Lung (tissue), 12 donors: ENCODE results near the gene RAD50. TPM values are rescaled to one million over a fixed set of nuclear protein-coding genes. Genes with fewer than 3 reads are reported as not detected.
"Not testable (repeated sequence)": the region's sequence is repeated elsewhere in the genome, so short reads cannot be mapped to it uniquely, and the experiment has no call there.

ENCODE experiments used
- ATAC-seq: fragments of 200-7000 bp; cut with Tn5 transposase; one replicate; pipeline ENCODE4 v1.9.1; 2020; ENCODE audit warnings: moderate number of reproducible peaks; ENCODE audit not compliant: insufficient read depth, low FRiP score
- DNase-seq, 3 donors: peaks; one replicate each; pipeline ENCODE4 v3.0.0-alpha.2; 2013 to 2017
- H3K27ac ChIP-seq, 2 donors: one replicate each; pipeline ENCODE4 v1.5.1; 2013; ENCODE audit warnings: mild to moderate bottlenecking in 2 of 2, moderate library complexity in 2 of 2, control low read depth in 1 of 2, inconsistent platforms in 1 of 2, low read depth in 1 of 2, low read length in 1 of 2
- H3K27me3 ChIP-seq, 3 donors: one replicate each; pipeline ENCODE4 v1.5.1; 2013; ENCODE audit warnings: low read length in 2 of 3; ENCODE audit not compliant: control insufficient read depth in 3 of 3, insufficient read depth in 3 of 3
- H3K36me3 ChIP-seq, 4 donors: one replicate each; pipeline ENCODE4 v1.5.1; 2013; ENCODE audit warnings: low read length in 4 of 4, mild to moderate bottlenecking in 1 of 4, moderate library complexity in 1 of 4; ENCODE audit not compliant: control insufficient read depth in 4 of 4, insufficient read depth in 4 of 4
- H3K4me1 ChIP-seq, 5 donors: one replicate each; pipeline ENCODE4 v1.5.1; 2013; ENCODE audit warnings: low read length in 5 of 5, mild to moderate bottlenecking in 2 of 5, moderate library complexity in 1 of 5; ENCODE audit not compliant: control insufficient read depth in 5 of 5, insufficient read depth in 5 of 5
- H3K4me3 ChIP-seq: one replicate; pipeline ENCODE4 v1.5.1; 2013; ENCODE audit warnings: mild to moderate bottlenecking, control low read depth, moderate library complexity
- H3K9ac ChIP-seq, 2 donors: one replicate each; pipeline ENCODE4 v1.5.1; 2013; ENCODE audit warnings: low read length in 2 of 2, control low read depth in 1 of 2; ENCODE audit not compliant: insufficient read depth in 1 of 2
- H3K9me3 ChIP-seq, 4 donors: one replicate each; pipeline ENCODE4 v1.5.1; 2013; ENCODE audit warnings: low read length in 3 of 4, mild to moderate bottlenecking in 1 of 4, moderate library complexity in 1 of 4; ENCODE audit not compliant: control insufficient read depth in 4 of 4, insufficient read depth in 3 of 4
- CTCF ChIP-seq: IDR thresholded peaks from 2 replicates; pipeline ENCODE4 v1.5.1; 2012; ENCODE audit warnings: mild to moderate bottlenecking; ENCODE audit errors: control extremely low read depth, extremely low read depth
- WGBS, 2 donors: extraction: QIAGEN DNeasy Blood & Tissue Kit; methylation state at CpG; one replicate each; pipeline ENCODE4 v1.1.7; 2013; 5-methylcytosine and 5-hydroxymethylcytosine counted together
- polyA plus RNA-seq, 2 donors: library from polyadenylated mRNA; stranded (reverse); fragments of 200-250 nt; gene quantifications; one replicate each; pipeline ENCODE4 v1.2.1, GENCODE V29; 2013
- total RNA-seq, 2 donors: library from RNA; depleted of rRNA in 1 of 2; stranded (reverse); fragments of >200 nt in 1 of 2; gene quantifications; one replicate each; pipeline ENCODE4 v1.2.1, GENCODE V29; 2014 to 2021
- donor health status: control.
- donor health status: control.
- donor health status: Bipolar disorder and iron deficiency.
- donor health status: healthy.
- donor health status: DM: yes; HTN: yes; CAD: no.

The RAD50 gene
- total and polyA plus RNA-seq, 4 donors: 8.2 to 46.7 (median 18.8) TPM

- WGBS, 2 donors: 89 to 90% methylated on average over 7 of the region's 7 CpGs
- H3K27ac ChIP-seq: no peak overlapping the region
- H3K9me3 ChIP-seq: no peaks in the 10 kb centered on the region
- no peaks in the 10 kb centered on the region for H3K27me3 ChIP-seq
- peaks cover 0 to 3% (median 0%) of the 10 kb centered on the region in 4 donors for H3K36me3 ChIP-seq
- no peaks in the 10 kb centered on the region for H3K4me1 ChIP-seq
- H3K4me3 ChIP-seq: no peak overlapping the region
- ATAC-seq: no peak
- no peak overlapping the region for H3K9ac ChIP-seq
- no peak for DNase-seq
- TF ChIP-seq CTCF: no peak
Observed at GRCh38 chr5:132689513-132689912, 132.7 kb downstream of the RAD50 start.

DNA sequence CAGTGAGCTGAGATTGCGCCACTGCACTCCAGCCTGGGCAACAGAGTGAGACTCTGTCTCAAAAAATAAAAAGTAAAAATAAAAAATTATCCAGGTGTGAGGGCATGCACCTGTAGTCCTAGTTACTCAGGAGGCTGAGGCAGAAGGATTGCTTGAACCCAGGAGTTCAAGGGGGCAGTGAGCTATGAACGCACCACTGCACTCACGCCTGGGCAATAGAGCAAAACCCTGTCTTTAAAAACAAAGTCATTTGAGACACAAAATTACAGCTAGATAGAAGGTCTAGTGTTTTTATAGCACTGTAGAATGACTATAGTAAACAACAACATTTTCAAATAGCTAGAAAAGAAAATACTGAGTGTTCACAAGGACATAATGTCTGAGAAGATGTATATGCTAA, 133.4 kb downstream of the RAD50 start:
- Histone ChIP-seq H3K9ac (no peak overlapping the region), H3K4me1 (no peaks in the 10 kb centered on the region), H3K4me3 (no peak overlapping the region), H3K9me3 (no peaks in the 10 kb centered on the region), H3K36me3 (peaks cover 0 to 3% (median 0%) of the 10 kb centered on the region in 4 donors), H3K27ac (no peak overlapping the region), H3K27me3 (no peaks in the 10 kb centered on the region)
- DNase-seq (no peak), ATAC-seq (no peak)
- TF ChIP-seq CTCF: no peak
- 96 to 99% methylated on average over 3 of the region's 3 CpGs for WGBS, 2 donors

DNA sequence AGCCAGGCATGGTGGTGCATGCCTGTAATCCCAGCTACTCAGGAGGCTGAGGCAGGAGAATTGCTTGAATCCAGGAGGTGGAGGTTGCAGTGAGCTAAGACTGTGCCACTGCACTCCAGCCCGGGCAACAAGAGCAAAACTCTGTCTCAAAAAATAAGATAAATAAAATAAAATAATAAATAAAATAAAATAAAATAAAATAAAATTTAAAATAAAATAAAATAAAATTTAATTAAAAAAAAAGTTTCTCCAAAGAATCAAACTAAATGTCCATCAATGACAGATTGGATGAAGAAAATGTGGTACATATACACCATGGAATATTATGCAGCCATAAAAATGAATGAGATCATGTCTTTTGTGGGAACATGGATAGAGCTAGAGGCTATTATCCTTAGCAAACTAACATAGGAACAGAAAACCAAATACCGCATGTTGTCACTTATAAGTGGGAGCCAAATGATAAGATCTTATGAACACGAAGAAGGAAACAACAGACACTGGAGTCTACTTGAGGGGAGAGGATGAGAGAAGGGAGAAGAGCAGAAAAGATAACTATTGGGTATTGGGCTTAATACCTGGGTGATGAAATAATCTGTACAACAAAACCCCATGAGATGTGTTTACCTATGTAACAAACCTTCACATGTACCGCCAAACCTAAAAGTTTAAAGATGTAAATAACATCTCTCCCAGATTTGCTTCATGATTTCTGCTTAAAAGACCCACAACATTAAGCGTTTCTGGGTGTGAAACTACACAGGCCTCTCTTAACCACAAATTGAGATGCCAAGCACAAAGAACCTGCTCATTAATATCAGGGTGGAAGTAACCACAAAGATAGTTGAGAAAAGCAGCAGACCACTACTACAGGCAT, 135.2 kb downstream of the RAD50 start:
- not testable (repeated sequence) for H3K27me3 ChIP-seq, H3K9me3 ChIP-seq, H3K27ac ChIP-seq, DNase-seq, H3K4me1 ChIP-seq, ATAC-seq, H3K9ac ChIP-seq, H3K4me3 ChIP-seq, H3K36me3 ChIP-seq
- WGBS, 2 donors: 72 to 92% methylated on average over 5 of the region's 5 CpGs

DNA sequence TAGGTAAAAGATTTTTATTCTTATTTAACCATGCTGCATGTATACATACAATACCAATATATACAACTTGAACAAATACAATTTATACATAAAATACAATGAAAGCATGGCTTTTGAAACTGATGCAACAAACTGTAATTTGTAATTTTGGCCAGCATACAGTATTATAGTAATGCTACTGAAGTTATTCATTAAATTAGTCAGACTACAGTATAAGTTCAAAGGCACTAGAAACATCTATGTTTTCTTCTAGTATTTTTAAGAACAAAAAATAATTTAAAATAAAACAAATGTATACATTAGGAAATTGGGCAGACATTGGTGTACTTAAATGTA, 135.8 kb downstream of the RAD50 start:
- peaks cover 0 to 3% (median 0%) of the 10 kb centered on the region in 4 donors for H3K36me3 ChIP-seq
- ATAC-seq: no peak
- H3K27ac ChIP-seq: no peak overlapping the region
- no peaks in the 10 kb centered on the region for H3K4me1 ChIP-seq
- no peak for DNase-seq
- no peak overlapping the region for H3K4me3 ChIP-seq
- TF ChIP-seq CTCF: no peak
- no peak overlapping the region for H3K9ac ChIP-seq
- H3K27me3 ChIP-seq: no peaks in the 10 kb centered on the region
- H3K9me3 ChIP-seq: no peaks in the 10 kb centered on the region

Other genes starting within 250 kb of the RAD50 start
- 10 to 100 TPM in 1 of 2 donors, 1 to 10 TPM in 1; 8.5 to 12.7 TPM for gene SLC22A5, start 187.3 kb upstream of the RAD50 start, total RNA-seq
- 1 to 10 TPM; 4.6 to 7.2 TPM for gene SLC22A5, start 187.3 kb upstream of the RAD50 start, polyA plus RNA-seq
- gene IRF1, start 66.2 kb upstream of the RAD50 start, total RNA-seq: 10 to 100 TPM; 53.8 to 83.2 TPM
- 100 to 1,000 TPM in 1 of 2 donors, 10 to 100 TPM in 1; 32.9 to 141 TPM for gene IRF1, start 66.2 kb upstream of the RAD50 start, polyA plus RNA-seq
- gene IL5, start 13.5 kb upstream of the RAD50 start, total RNA-seq: not detected
- gene IL5, start 13.5 kb upstream of the RAD50 start, polyA plus RNA-seq: not detected
- gene IL13, start 101.2 kb downstream of the RAD50 start, total RNA-seq: not detected
- gene IL13, start 101.2 kb downstream of the RAD50 start, polyA plus RNA-seq: under 1 TPM in 1 of 2 donors, not detected in 1; 0.14 TPM
- gene IL4, start 117.0 kb downstream of the RAD50 start, total RNA-seq: not detected
- gene IL4, start 117.0 kb downstream of the RAD50 start, polyA plus RNA-seq: not detected
- 10 to 100 TPM; 13.1 to 16.5 TPM for gene KIF3A, start 180.6 kb downstream of the RAD50 start, total RNA-seq
- gene KIF3A, start 180.6 kb downstream of the RAD50 start, polyA plus RNA-seq: 1 to 10 TPM; 3.1 to 5.2 TPM
- under 1 TPM; 0.74 to 0.88 TPM for gene CCNI2, start 190.4 kb downstream of the RAD50 start, total RNA-seq
- gene CCNI2, start 190.4 kb downstream of the RAD50 start, polyA plus RNA-seq: under 1 TPM; 0.55 to 0.61 TPM
- 10 to 100 TPM; 27.5 to 37.8 TPM for gene SEPTIN8, start 220.3 kb downstream of the RAD50 start, total RNA-seq
- gene SEPTIN8, start 220.3 kb downstream of the RAD50 start, polyA plus RNA-seq: 10 to 100 TPM; 12.4 to 16.5 TPM